Testis (tissue), 3 donors: Measurements from ENCODE around the gene CXADR. TPM values are rescaled to one million over a fixed set of nuclear protein-coding genes. Genes with fewer than 3 reads are reported as not detected.

Source experiments
- DNase-seq: peaks from one replicate; pipeline ENCODE4 v3.0.0-alpha.2; 2019
- H3K27ac ChIP-seq, 2 donors: fragments of 200-600 bp; sonication (generic); one replicate each; pipeline ENCODE4 v1.5.1; 2019
- H3K27me3 ChIP-seq: fragments of 200-600 bp; sonication (generic); one replicate; pipeline ENCODE4 v1.5.1; 2019
- H3K36me3 ChIP-seq: fragments of 200-600 bp; sonication (generic); one replicate; pipeline ENCODE4 v1.5.1; 2017; ENCODE audit warnings: low read depth; ENCODE audit errors: missing control alignments
- H3K4me1 ChIP-seq: fragments of 200-600 bp; sonication (generic); one replicate; pipeline ENCODE4 v1.5.1; 2019
- H3K4me3 ChIP-seq, 2 donors: fragments of 200-600 bp; sonication (generic); one replicate each; pipeline ENCODE4 v1.5.1; 2017 to 2019
- H3K9me3 ChIP-seq: fragments of 200-600 bp; sonication (generic); one replicate; pipeline ENCODE4 v1.5.1; 2017
- POLR2A ChIP-seq: fragments of 450-650 bp; IDR thresholded peaks from one replicate; pipeline ENCODE4 v1.6.1; 2017; ENCODE audit warnings: antibody characterized with exemption, mild to moderate bottlenecking, moderate library complexity
- WGBS, 2 donors: methylation state at CpG; one replicate each; pipeline ENCODE4 v1.1.5; 2018; 5-methylcytosine and 5-hydroxymethylcytosine counted together
- intact Hi-C: fragments of 100-400 bp; cut with DNase I; formaldehyde crosslinking; loops from one replicate; pipeline ENCODE4 v1.15.1; 2023; ENCODE audit warnings: low total_unique reads
- polyA plus RNA-seq: library from polyadenylated mRNA; stranded (reverse); fragments of 350-450 nt; fragmentation: Illumina TruSeq; extraction: RNeasy Lipid Tissue Mini Kit (QIAGEN cat#74804); gene quantifications from one replicate; pipeline ENCODE4 v1.2.3, GENCODE V29; 2014; ENCODE audit warnings: low read depth, low replicate concordance; ENCODE audit not compliant: insufficient read depth
- total RNA-seq, 2 donors: library from RNA; depleted of rRNA; stranded (reverse); fragments of >200 nt; gene quantifications; one replicate each; pipeline ENCODE4 v1.2.3, GENCODE V29; 2016
- TF ChIP-seq, protein P1 (sequence below), 3 experiments: fragments of 450-650 bp in 2 of 3; fragments of 200-600 bp in 1 of 3; sonication (generic) in 1 of 3; IDR thresholded peaks; one replicate each; pipeline ENCODE4 v1.5.1; 2016 to 2019; ENCODE audit warnings: antibody characterized with exemption in 3 of 3, mild to moderate bottlenecking in 2 of 3, moderate library complexity in 1 of 3

Gene CXADR
- total and polyA plus RNA-seq, 3 donors from 2014 or later, result 17.6 to 87.0 (median 65.4) TPM

GRCh38 chr21:17539743-17540341 lies 27.0 kb downstream of the CXADR start:
- TF ChIP-seq, protein P1, sequence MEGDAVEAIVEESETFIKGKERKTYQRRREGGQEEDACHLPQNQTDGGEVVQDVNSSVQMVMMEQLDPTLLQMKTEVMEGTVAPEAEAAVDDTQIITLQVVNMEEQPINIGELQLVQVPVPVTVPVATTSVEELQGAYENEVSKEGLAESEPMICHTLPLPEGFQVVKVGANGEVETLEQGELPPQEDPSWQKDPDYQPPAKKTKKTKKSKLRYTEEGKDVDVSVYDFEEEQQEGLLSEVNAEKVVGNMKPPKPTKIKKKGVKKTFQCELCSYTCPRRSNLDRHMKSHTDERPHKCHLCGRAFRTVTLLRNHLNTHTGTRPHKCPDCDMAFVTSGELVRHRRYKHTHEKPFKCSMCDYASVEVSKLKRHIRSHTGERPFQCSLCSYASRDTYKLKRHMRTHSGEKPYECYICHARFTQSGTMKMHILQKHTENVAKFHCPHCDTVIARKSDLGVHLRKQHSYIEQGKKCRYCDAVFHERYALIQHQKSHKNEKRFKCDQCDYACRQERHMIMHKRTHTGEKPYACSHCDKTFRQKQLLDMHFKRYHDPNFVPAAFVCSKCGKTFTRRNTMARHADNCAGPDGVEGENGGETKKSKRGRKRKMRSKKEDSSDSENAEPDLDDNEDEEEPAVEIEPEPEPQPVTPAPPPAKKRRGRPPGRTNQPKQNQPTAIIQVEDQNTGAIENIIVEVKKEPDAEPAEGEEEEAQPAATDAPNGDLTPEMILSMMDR (IDR thresholded peaks at IDR 0.05), result no peak
- TF ChIP-seq POLR2A, result no peak
- H3K4me1 ChIP-seq, result peaks cover 4% of the 10 kb centered on the region
- no peaks in the 10 kb centered on the region for H3K27me3 ChIP-seq
- WGBS, 2 donors, result 85 to 89% methylated on average over 9 of the region's 9 CpGs
- H3K4me3 ChIP-seq, result no peak overlapping the region
- no peak for DNase-seq
- no peaks in the 10 kb centered on the region for H3K9me3 ChIP-seq
- no peak overlapping the region for H3K27ac ChIP-seq
- H3K36me3 ChIP-seq, result no peaks in the 10 kb centered on the region
- intact Hi-C loops, result no loop called here

DNA sequence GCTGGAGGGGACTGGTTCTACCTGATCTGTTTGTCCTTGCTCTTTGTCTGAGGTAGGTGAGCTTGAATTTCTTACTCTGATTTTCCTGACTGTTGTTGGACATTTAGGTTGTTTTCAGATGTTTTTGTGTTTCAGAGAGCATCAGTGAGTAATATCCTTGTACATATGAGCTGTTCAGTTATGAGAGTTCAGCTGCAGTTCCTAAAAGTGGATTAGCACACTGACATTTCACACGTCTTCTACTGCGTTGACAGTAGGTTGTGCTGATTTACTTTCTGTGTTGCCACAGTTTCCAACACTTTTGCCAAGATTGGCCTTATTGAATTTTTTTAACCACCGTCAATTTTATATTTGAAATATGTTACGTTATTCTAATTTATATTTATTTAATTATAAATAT lies 27.7 kb downstream of the CXADR start:
- WGBS, 2 donors, result 75 to 90% methylated on average over 4 of the region's 4 CpGs
- peaks cover 4% of the 10 kb centered on the region for H3K4me1 ChIP-seq
- intact Hi-C loops, result no loop called here

DNA sequence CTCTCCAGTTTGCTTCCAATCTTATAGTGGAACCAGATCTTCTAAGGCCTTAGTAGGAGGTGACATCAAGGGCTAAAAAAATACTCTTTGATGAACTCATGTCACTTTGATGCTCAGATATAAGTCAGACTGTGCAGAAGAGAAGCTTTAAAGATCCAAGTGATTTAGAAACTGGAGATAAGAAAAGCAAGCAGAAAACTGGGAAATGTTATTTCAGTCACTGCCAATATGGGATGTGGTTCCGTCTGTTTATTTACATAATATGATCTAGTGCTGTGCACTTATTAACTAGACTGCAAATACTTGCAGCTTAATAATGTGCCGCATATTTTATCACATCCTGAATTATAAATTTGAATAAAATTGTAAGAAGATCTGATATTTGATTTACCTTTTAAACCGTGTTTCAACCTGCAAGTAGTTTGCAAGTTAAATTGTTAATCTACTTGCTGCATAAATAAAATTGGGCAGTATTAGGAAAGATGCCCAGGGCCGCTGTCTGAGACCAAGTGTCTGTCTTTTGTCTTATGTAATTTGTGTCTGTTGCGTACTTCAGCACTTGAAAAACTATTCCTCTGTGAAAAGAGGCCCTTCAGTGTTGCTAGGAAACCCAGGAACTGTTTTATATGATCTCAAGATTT lies 29.6 kb downstream of the CXADR start:
- no peaks in the 10 kb centered on the region for H3K9me3 ChIP-seq
- TF ChIP-seq, protein P1 (IDR thresholded peaks at IDR 0.05), result no peak
- TF ChIP-seq POLR2A, result no peak
- H3K4me3 ChIP-seq, result no peak overlapping the region
- H3K27me3 ChIP-seq, result no peaks in the 10 kb centered on the region
- WGBS, 2 donors, result 39 to 49% methylated on average over 5 of the region's 5 CpGs
- peaks cover 4% of the 10 kb centered on the region for H3K4me1 ChIP-seq
- intact Hi-C loops, result no loop called here
- no peak overlapping the region for H3K27ac ChIP-seq
- H3K36me3 ChIP-seq, result no peaks in the 10 kb centered on the region
- DNase-seq, result no peak

More for the DNA sequence above, 27.7 kb downstream of the CXADR start:
- no peak overlapping the region for H3K27ac ChIP-seq
- no peaks in the 10 kb centered on the region for H3K27me3 ChIP-seq
- no peak for TF ChIP-seq POLR2A
- TF ChIP-seq, protein P1 (IDR thresholded peaks at IDR 0.05), result no peak
- no peak overlapping the region for H3K4me3 ChIP-seq
- no peaks in the 10 kb centered on the region for H3K36me3 ChIP-seq
- no peak for DNase-seq
- H3K9me3 ChIP-seq, result no peaks in the 10 kb centered on the region

GRCh38 chr21:17545007-17545406 lies 32.2 kb downstream of the CXADR start:
- H3K27me3 ChIP-seq, result no peaks in the 10 kb centered on the region
- H3K9me3 ChIP-seq, result no peaks in the 10 kb centered on the region
- TF ChIP-seq, protein P1 (IDR thresholded peaks at IDR 0.05), result no peak
- no peak for TF ChIP-seq POLR2A
- intact Hi-C loops, result no loop called here
- no peak overlapping the region for H3K4me3 ChIP-seq
- H3K4me1 ChIP-seq, result peaks cover 4% of the 10 kb centered on the region
- H3K27ac ChIP-seq, result no peak overlapping the region
- no peak for DNase-seq
- 88 to 89% methylated on average over 1 of the region's 1 CpG for WGBS, 2 donors
- H3K36me3 ChIP-seq, result no peaks in the 10 kb centered on the region

DNA sequence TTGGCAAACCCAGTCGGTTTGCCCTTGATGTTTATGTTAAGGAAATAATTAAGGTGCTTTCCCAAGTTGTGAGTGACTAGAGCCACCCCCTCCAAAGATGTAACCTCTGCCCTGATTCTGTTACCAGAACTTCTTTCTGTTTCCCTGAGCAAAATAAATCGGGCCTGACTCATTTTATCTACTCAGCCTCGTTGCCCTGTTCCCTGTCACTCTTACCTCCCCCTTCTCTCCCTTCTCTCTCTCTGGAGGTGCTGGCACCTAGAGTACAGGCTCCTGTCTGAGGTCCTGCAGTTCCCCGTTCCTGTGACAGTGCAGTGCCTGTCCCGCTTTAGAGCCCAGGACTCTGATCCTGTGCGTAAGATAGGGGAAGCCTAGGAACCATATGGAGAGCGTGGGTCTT lies 35.4 kb downstream of the CXADR start:
- Histone ChIP-seq H3K4me3 (no peak overlapping the region), H3K36me3 (no peaks in the 10 kb centered on the region), H3K27me3 (no peaks in the 10 kb centered on the region), H3K4me1 (no peaks in the 10 kb centered on the region), H3K9me3 (no peaks in the 10 kb centered on the region), H3K27ac (no peak overlapping the region)
- 69 to 78% methylated on average over 7 of the region's 7 CpGs for WGBS, 2 donors
- DNase-seq, result no peak
- TF ChIP-seq POLR2A, result no peak
- TF ChIP-seq, protein P1 (IDR thresholded peaks at IDR 0.05), result no peak
- intact Hi-C loops, result no loop called here
